Measurements from ENCODE around the gene BNIP2. TPM values are rescaled to one million over a fixed set of nuclear protein-coding genes. Genes with fewer than 3 reads are reported as not detected.
A peak's percentile ranks its signal among the peaks of the same experiment; 100 is the strongest.

Gene BNIP2
- polyA plus RNA-seq, 2 of the 4 experiments (the other 2 are of a cell fraction): 101 to 146 TPM

DNA sequence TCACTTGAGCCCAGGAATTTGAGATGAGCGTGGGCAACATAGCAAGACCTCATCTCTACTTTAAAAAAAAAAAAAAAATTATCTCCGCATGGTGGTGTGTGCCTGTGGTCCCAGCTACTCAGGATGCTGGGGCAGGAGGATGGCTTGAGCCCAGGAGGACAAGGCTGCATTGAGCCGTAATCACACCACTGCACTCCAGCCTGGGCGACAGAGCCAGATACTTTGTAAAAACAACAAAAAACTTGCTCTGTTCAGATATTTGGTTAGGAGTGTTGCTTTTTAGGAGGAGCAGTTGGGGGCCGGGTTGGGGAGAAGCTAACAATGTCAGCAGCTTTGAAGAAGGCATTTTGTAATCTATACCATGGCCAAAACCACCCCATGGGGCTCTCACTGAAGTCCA, 73.5 kb downstream of the BNIP2 start:
- TF ChIP-seq HEYL (CRISPR knock-in tag; IDR thresholded peaks at IDR 0.05): no peak
- no peak for TF ChIP-seq RAD21 (conservative IDR thresholded peaks at IDR 0.05 in 1 of 2, IDR thresholded peaks at IDR 0.05 in 1 of 2)
- no peak for TF ChIP-seq MAZ (IDR thresholded peaks at IDR 0.05; ENCODE audit: borderline replicate concordance, low read depth, low read length)
- DNase-seq (ENCODE audit: low read depth in 1 of 2, low spot score in 1 of 2) (no peak), FAIRE-seq (no peak), ATAC-seq (no peak)
- 83% methylated on average over 5 of the region's 5 CpGs for WGBS (ENCODE audit: missing lambda C conversion rate)
- Histone ChIP-seq H3K27ac (peak overlapping the region in 1 of 2 experiments; percentile 95; a peak in 3 of 6 replicates), H3K9me3 (no peaks in the 10 kb centered on the region), H3K4me1 (peaks cover 50% of the 10 kb centered on the region), H3K4me3 (no peak overlapping the region; the same call in 2 of the 3 replicates), H3K4me2 (peak overlapping the region; percentile 81)
- CTCF ChIA-PET: interaction anchor here (1.1 to 8.3 kb wide), 8 partner anchors 9 to 1403 kb away, joined by 3 to 154 read pairs (median 4); no protein-coding TSS in a partner anchor
- POLR2A ChIA-PET: interaction anchor here (1.0 to 3.0 kb wide), 4 partner anchors 21 to 61 kb away, joined by 3 to 9 read pairs (median 4); partner anchors contain the start of gene GTF2A2

DNA sequence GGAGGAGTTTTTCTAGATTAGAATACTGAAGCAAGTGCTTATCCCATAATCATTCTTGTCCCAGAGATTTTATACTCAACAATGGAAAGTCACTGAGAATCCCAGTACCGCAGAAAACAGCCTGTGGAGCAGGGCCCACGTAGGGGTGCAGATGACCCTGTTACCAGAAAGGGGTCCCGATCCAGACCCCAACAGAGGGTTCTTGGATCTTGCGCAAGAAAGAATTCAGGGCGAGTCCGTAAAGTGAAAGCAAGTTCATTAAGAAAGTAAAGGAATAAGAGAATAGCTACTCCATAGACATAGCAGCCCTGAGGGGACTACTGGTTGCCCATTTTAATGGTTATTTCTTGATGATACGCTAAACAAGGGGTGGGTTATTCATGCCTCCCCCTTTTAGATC, 75.0 kb downstream of the BNIP2 start:
- H3K4me1 ChIP-seq: peaks cover 43% of the 10 kb centered on the region
- ChIA-PET POLR2A (interaction anchor here (1.4 to 3.1 kb wide), 3 partner anchors 20 to 85 kb away, joined by 4 to 17 read pairs (median 9); no protein-coding TSS in a partner anchor), CTCF (interaction anchor here (1.1 to 8.3 kb wide), 7 partner anchors 11 to 91 kb away, joined by 3 to 154 read pairs (median 5); no protein-coding TSS in a partner anchor)
- peak overlapping the region; percentile 81 for H3K4me2 ChIP-seq
- no peak for FAIRE-seq
- peak overlapping the region; percentile 65 for H3K4me3 ChIP-seq
- H3K9me3 ChIP-seq: peaks cover 8% of the 10 kb centered on the region; the same call in 1 of the 3 replicates
- no peak for ATAC-seq
- 85% methylated on average over 7 of the region's 7 CpGs for WGBS (ENCODE audit: missing lambda C conversion rate)
- peak overlapping the region; percentile 95 to 96; a peak in 4 of 6 replicates for H3K27ac ChIP-seq
- no peak for DNase-seq (ENCODE audit: low read depth in 1 of 2, low spot score in 1 of 2)
- TF ChIP-seq SMC3 (IDR thresholded peaks at IDR 0.05): no peak
- TF ChIP-seq CEBPB (IDR thresholded peaks at IDR 0.05): peak; percentile 47 to 68; a peak in 3 of 4 replicates
- TF ChIP-seq POLR2A (IDR thresholded peaks at IDR 0.05; ENCODE audit: low read length): no peak
- TF ChIP-seq NR3C1 (IDR thresholded peaks at IDR 0.05): no peak
- TF ChIP-seq, protein P1, sequence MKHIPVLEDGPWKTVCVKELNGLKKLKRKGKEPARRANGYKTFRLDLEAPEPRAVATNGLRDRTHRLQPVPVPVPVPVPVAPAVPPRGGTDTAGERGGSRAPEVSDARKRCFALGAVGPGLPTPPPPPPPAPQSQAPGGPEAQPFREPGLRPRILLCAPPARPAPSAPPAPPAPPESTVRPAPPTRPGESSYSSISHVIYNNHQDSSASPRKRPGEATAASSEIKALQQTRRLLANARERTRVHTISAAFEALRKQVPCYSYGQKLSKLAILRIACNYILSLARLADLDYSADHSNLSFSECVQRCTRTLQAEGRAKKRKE (CRISPR knock-in tag; IDR thresholded peaks at IDR 0.05; ENCODE audit: low read depth): no peak
- TF ChIP-seq, protein P2, sequence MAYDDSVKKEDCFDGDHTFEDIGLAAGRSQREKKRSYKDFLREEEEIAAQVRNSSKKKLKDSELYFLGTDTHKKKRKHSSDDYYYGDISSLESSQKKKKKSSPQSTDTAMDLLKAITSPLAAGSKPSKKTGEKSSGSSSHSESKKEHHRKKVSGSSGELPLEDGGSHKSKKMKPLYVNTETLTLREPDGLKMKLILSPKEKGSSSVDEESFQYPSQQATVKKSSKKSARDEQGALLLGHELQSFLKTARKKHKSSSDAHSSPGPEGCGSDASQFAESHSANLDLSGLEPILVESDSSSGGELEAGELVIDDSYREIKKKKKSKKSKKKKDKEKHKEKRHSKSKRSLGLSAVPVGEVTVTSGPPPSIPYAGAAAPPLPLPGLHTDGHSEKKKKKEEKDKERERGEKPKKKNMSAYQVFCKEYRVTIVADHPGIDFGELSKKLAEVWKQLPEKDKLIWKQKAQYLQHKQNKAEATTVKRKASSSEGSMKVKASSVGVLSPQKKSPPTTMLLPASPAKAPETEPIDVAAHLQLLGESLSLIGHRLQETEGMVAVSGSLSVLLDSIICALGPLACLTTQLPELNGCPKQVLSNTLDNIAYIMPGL (CRISPR knock-in tag; IDR thresholded peaks at IDR 0.05; ENCODE audit: borderline replicate concordance): no peak

DNA sequence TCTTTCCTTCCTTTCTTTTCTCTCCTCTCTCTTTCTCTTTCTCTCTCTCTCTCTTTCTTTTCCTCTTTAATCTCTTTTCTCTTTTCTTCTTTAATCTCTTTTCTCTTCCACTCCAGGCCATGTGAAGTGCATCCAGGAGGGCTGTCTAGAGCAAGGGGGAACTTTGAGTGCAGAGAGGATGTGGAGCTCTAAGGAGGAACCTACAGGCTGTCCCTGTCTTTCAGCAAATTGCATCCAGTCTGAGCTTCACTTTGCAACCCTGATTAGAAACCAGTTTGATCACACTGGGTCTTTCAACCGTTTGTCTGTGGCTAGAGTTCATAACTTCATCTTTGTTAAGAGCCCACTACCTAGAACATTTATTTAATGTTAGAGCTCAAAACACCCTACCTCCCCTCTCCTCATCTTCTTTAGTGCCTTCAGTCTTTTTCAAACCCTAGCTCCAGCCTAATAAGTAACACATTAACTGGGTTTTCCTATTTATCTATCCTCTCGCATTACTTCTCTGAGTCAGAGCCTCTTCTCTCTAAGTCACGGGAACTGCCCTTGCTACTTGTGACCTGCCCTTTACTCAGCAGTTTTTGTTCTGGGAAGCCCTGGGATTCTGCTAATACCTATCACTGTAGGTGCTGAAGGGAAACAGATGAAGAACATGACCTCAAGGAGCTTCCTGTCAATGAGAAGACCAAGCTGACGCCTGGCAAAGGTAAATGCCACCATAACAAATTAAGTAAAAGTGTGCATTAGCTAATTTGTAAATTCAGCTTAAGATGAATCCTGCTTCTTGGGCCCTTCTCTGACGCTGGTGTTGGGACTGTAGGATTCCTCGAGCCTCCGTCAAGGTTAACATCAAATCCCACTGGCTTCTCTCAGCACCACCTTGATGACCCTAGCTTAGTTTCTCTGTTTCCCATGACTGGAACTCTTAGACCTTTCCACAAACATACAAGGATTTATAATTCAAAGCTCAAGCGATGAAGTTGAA, 77.6 kb downstream of the BNIP2 start, which contains the start of gene GCNT3:
Gene GCNT3 (plus strand): TSS at position 508 of the 985 bp plus-strand sequence. CDS start 6,456 bp downstream, outside the sequence.
- peak within 1 kb of the TSS; percentile 65 for H3K4me3 ChIP-seq
- ATAC-seq: peak; percentile 93 to 95
- TF ChIP-seq JUN (IDR thresholded peaks at IDR 0.05) (peak; percentile 68 to 85; a peak in 3 of 5 replicates), RAD21 (conservative IDR thresholded peaks at IDR 0.05 in 1 of 2, IDR thresholded peaks at IDR 0.05 in 1 of 2) (0 out of 5 replicates have a peak, but pooled peaks of 1 of the 2 experiments have one; percentile 20), SMC3 (IDR thresholded peaks at IDR 0.05) (0 out of 3 replicates have a peak, but pooled peaks have one; percentile 15), NR3C1 (IDR thresholded peaks at IDR 0.05) (no peak), EP300 (IDR thresholded peaks at IDR 0.05) (peak in 1 of 2 experiments; percentile 45; a peak in 1 of 5 replicates), POLR2A (IDR thresholded peaks at IDR 0.05; ENCODE audit: low read length) (peak; percentile 30), HOXB5 (CRISPR knock-in tag; IDR thresholded peaks at IDR 0.05) (peak; percentile 58; the same call in 1 of the 2 replicates), CBX8 (IDR thresholded peaks at IDR 0.05) (no peak), MAFK (IDR thresholded peaks at IDR 0.05; ENCODE audit: partially characterized antibody) (peak; percentile 99), JUNB (IDR thresholded peaks at IDR 0.05) (peak; percentile 54; the same call in 1 of the 2 replicates), FOSL2 (IDR thresholded peaks at IDR 0.05) (peak; percentile 48; the same call in 1 of the 2 replicates), FOSL2 (CRISPR knock-in tag; IDR thresholded peaks at IDR 0.05) (peak; percentile 94), BHLHE40 (IDR thresholded peaks at IDR 0.05; ENCODE audit: low read depth, low read length) (peak; percentile 66; the same call in 1 of the 2 replicates), CHD2 (IDR thresholded peaks at IDR 0.05; ENCODE audit: low read length, partially characterized antibody) (no peak), NFE2L2 (conservative IDR thresholded peaks at IDR 0.05; ENCODE audit: low read length) (peak; percentile 75), TFCP2L1 (CRISPR knock-in tag; IDR thresholded peaks at IDR 0.05) (no peak), FOXS1 (CRISPR knock-in tag; IDR thresholded peaks at IDR 0.05) (no peak), HEYL (CRISPR knock-in tag; IDR thresholded peaks at IDR 0.05) (no peak), ESRRA (IDR thresholded peaks at IDR 0.05; ENCODE audit: borderline replicate concordance, low read length) (0 out of 2 replicates have a peak, but pooled peaks have one; percentile 7)
- TF ChIP-seq, protein P3, sequence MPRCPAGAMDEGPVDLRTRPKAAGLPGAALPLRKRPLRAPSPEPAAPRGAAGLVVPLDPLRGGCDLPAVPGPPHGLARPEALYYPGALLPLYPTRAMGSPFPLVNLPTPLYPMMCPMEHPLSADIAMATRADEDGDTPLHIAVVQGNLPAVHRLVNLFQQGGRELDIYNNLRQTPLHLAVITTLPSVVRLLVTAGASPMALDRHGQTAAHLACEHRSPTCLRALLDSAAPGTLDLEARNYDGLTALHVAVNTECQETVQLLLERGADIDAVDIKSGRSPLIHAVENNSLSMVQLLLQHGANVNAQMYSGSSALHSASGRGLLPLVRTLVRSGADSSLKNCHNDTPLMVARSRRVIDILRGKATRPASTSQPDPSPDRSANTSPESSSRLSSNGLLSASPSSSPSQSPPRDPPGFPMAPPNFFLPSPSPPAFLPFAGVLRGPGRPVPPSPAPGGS (IDR thresholded peaks at IDR 0.05): peak; percentile 82; the same call in 1 of the 3 replicates
- TF ChIP-seq, protein P2 (CRISPR knock-in tag; IDR thresholded peaks at IDR 0.05; ENCODE audit: borderline replicate concordance): no peak

More for the DNA sequence above, 77.6 kb downstream of the BNIP2 start, which contains the start of gene GCNT3:
- FAIRE-seq (peak; percentile 100), DNase-seq (ENCODE audit: low read depth in 1 of 2, low spot score in 1 of 2) (peak; percentile 96 to 97)
- Histone ChIP-seq H3K9me3 (peaks cover 8% of the 10 kb centered on the region; the same call in 1 of the 3 replicates), H3K27ac (peak within 1 kb of the TSS; percentile 95 to 96), H3K4me1 (peaks cover 39% of the 10 kb centered on the region), H3K4me2 (peak within 1 kb of the TSS; percentile 81)
- POLR2A ChIA-PET: interaction anchor here (0.6 to 3.1 kb wide), 16 partner anchors 12 to 83 kb away, joined by 3 to 57 read pairs (median 5); partner anchors contain the start of gene GTF2A2
- CTCF ChIA-PET: interaction anchor here (0.7 to 8.3 kb wide), 18 partner anchors 8 to 199 kb away, joined by 3 to 154 read pairs (median 4); no protein-coding TSS in a partner anchor
- WGBS (ENCODE audit: missing lambda C conversion rate): 5% methylated on average over 8 of the region's 8 CpGs
